Heart right ventricle (tissue), 16 donors: ENCODE measurements around the gene CFAP54. TPM values are rescaled to one million over a fixed set of nuclear protein-coding genes. Genes with fewer than 3 reads are reported as not detected.

Experiments
- ATAC-seq, 8 donors: fragments of 200-7000 bp; cut with Tn5 transposase; one replicate each; pipeline ENCODE4 v1.9.1; 2020; ENCODE audit warnings: mild to moderate bottlenecking in 8 of 8, moderate library complexity in 8 of 8, moderate number of reproducible peaks in 1 of 8
- DNase-seq, 2 donors: peaks; one replicate each; pipeline ENCODE4 v3.0.0-alpha.2; 2020
- H3K27ac ChIP-seq, 10 donors: fragments of 200-600 bp; sonication (generic) in 2 of 10; one replicate each; pipeline versions ENCODE4 v1.5.0 to v1.8.0; 2020 to 2022; ENCODE audit warnings: mild to moderate bottlenecking in 3 of 10
- H3K27me3 ChIP-seq, 7 donors: fragments of 200-600 bp; one replicate each; pipeline ENCODE4 v1.8.0; 2021 to 2022; ENCODE audit warnings: mild to moderate bottlenecking in 2 of 7
- H3K36me3 ChIP-seq, 9 donors: fragments of 200-600 bp; sonication (generic) in 1 of 9; one replicate each; pipeline versions ENCODE4 v1.5.0 to v1.8.0; 2020 to 2022; ENCODE audit warnings: mild to moderate bottlenecking in 2 of 9
- H3K4me1 ChIP-seq, 9 donors: fragments of 200-600 bp; sonication (generic) in 1 of 9; one replicate each; pipeline versions ENCODE4 v1.5.0 to v1.8.0; 2020 to 2022; ENCODE audit warnings: mild to moderate bottlenecking in 4 of 9
- H3K4me3 ChIP-seq, 10 donors: fragments of 200-600 bp; sonication (generic) in 2 of 10; one replicate each; pipeline versions ENCODE4 v1.5.0 to v1.8.0; 2020 to 2022; ENCODE audit warnings: mild to moderate bottlenecking in 7 of 10, moderate library complexity in 2 of 10
- H3K9me3 ChIP-seq, 11 donors: fragments of 200-600 bp in 10 of 11; sonication (generic) in 2 of 11; one replicate each; pipeline versions ENCODE4 v1.5.0 to v1.8.0; 2013 to 2022; ENCODE audit warnings: mild to moderate bottlenecking in 2 of 11, control low read depth in 1 of 11, moderate library complexity in 1 of 11
- CTCF ChIP-seq, 9 donors: fragments of 200-600 bp; sonication (generic) in 2 of 9; IDR thresholded peaks; one replicate each; pipeline versions ENCODE4 v1.5.0 to v1.8.0; 2021 to 2022; ENCODE audit warnings: antibody characterized with exemption in 9 of 9, mild to moderate bottlenecking in 5 of 9, moderate library complexity in 1 of 9
- WGBS, 2 donors: extraction: QIAGEN DNeasy Blood & Tissue Kit; methylation state at CpG; one replicate each; pipeline ENCODE4 v1.1.7; 2013; ENCODE audit warnings: inconsistent platforms in 1 of 2; 5-methylcytosine and 5-hydroxymethylcytosine counted together
- intact Hi-C, 10 donors: fragments of 100-400 bp; cut with DNase I; formaldehyde crosslinking; loops; one replicate each; pipeline versions ENCODE4 v1.11.1 to v1.14.2; 2022
- polyA plus RNA-seq, 2 donors: library from polyadenylated mRNA; stranded (reverse); fragments of 200-250 nt; gene quantifications; one replicate each; pipeline ENCODE4 v1.2.3, GENCODE V29; 2013
- total RNA-seq, 10 donors: library from RNA; stranded (reverse); fragmentation: NEBNext Ultra II Directional in 3 of 10; extraction: Animal tissue kit (Norgen Biotek cat#: 25700) in 3 of 10; gene quantifications; one replicate each; pipeline versions ENCODE4 v1.2.1 to v1.2.4, GENCODE V29; 2021 to 2023
- donor health status: Arrhythmogenic right ventricular cardiomyopathy.
- donor health status: ischemic (EF 13 %, LVEDD 7.1; RV severe dilation, severe dysfunction).
- donor health status: healthy with polysubstance abuse.
- donor health status: DM: no; HTN: yes; CAD: no.
- donor health status: DM: no; HTN: no; CAD: no.
- donor health status: ischemic (EF 25% LVEDD 6.9; RV normal size, moderate dysfunction).
- donor health status: ischemic (EF 25% LVEDD 5.7; RV mildly dilated, moderate dysfunction).
- donor health status: healthy.
- donor health status: DM: yes; HTN: yes; CAD: no.
- donor health status: Ischemic cardiomyopathy.
- donor health status: ischemic (EF 35%, LVEDD 5.7; RV mildly dilated, moderate dysfunction).
- donor health status: nonischemic (EF 11% LVEDD 7.7; RV severe dilation, severe dysfunction).
- donor health status: DM: yes; HTN: yes; CAD: no.
- donor health status: PGD.
- donor health status: ischemic (EF 29% LVEDD 5.4; RV normal size, mild dysfunction).
- donor health status: nonischemic (EF 23%, LVEDD 6.1; RV moderate dilation, normal function).

The CFAP54 gene
- total and polyA plus RNA-seq, 12 donors = 0.07 to 0.35 (median 0.21) TPM; not detected in 2

- ATAC-seq = no peak
- 76 to 91% methylated on average over 3 of the region's 3 CpGs for WGBS, 2 donors
- intact Hi-C loops = no loop called here
These were observed 390.8 kb downstream of the CFAP54 start for GRCh38 chr12:96880220-96880619.

GRCh38 chr12:96881608-96882007, 392.2 kb downstream of the CFAP54 start:
- Histone ChIP-seq H3K4me1 (no peaks in the 10 kb centered on the region), H3K9me3 (no peaks in the 10 kb centered on the region), H3K27ac (no peak overlapping the region), H3K4me3 (no peak overlapping the region), H3K36me3 (no peaks in the 10 kb centered on the region), H3K27me3 (peaks cover 0 to 10% (median 0%) of the 10 kb centered on the region in 7 donors)
- DNase-seq (no peak), ATAC-seq (no peak)
- no peak for TF ChIP-seq CTCF (IDR thresholded peaks at IDR 0.05)
- intact Hi-C loops = no loop called here

More at GRCh38 chr12:96880220-96880619, 390.8 kb downstream of the CFAP54 start:
- H3K4me3 ChIP-seq = no peak overlapping the region
- no peak for DNase-seq
- no peak for TF ChIP-seq CTCF (IDR thresholded peaks at IDR 0.05)
- H3K9me3 ChIP-seq = no peaks in the 10 kb centered on the region
- H3K27me3 ChIP-seq = peaks cover 0 to 10% (median 0%) of the 10 kb centered on the region in 7 donors
- no peaks in the 10 kb centered on the region for H3K36me3 ChIP-seq
- no peaks in the 10 kb centered on the region for H3K4me1 ChIP-seq
- no peak overlapping the region for H3K27ac ChIP-seq

- H3K36me3 ChIP-seq = no peaks in the 10 kb centered on the region
- TF ChIP-seq CTCF (IDR thresholded peaks at IDR 0.05) = no peak
- H3K9me3 ChIP-seq = no peaks in the 10 kb centered on the region
- WGBS, 2 donors = 58 to 66% methylated on average over 2 of the region's 2 CpGs
- no peak for ATAC-seq
- H3K27me3 ChIP-seq = peaks cover 0 to 6% (median 0%) of the 10 kb centered on the region in 7 donors
- H3K27ac ChIP-seq = no peak overlapping the region
- no peak overlapping the region for H3K4me3 ChIP-seq
- H3K4me1 ChIP-seq = no peaks in the 10 kb centered on the region
- intact Hi-C loops = no loop called here
- no peak for DNase-seq
These were observed 393.5 kb downstream of the CFAP54 start for GRCh38 chr12:96882862-96883261.

- intact Hi-C loops = no loop called here
- Histone ChIP-seq H3K4me1 (no peaks in the 10 kb centered on the region), H3K36me3 (no peaks in the 10 kb centered on the region), H3K27ac (no peak overlapping the region), H3K27me3 (no peaks in the 10 kb centered on the region), H3K9me3 (no peaks in the 10 kb centered on the region), H3K4me3 (no peak overlapping the region)
- 90 to 92% methylated on average over 4 of the region's 4 CpGs for WGBS, 2 donors
- no peak for DNase-seq
- ATAC-seq = no peak
- no peak for TF ChIP-seq CTCF (IDR thresholded peaks at IDR 0.05)
These were observed 394.2 kb downstream of the CFAP54 start for GRCh38 chr12:96883571-96883970.
